Testis (tissue), 5 donors: ENCODE measurements around the gene MCTP1. TPM values are rescaled to one million over a fixed set of nuclear protein-coding genes. Genes with fewer than 3 reads are reported as not detected.

Experiments used
- DNase-seq: peaks from one replicate; pipeline ENCODE4 v3.0.0-alpha.2; 2019
- H3K27ac ChIP-seq, 2 donors: fragments of 200-600 bp; sonication (generic); one replicate each; pipeline ENCODE4 v1.5.1; 2019
- H3K27me3 ChIP-seq: fragments of 200-600 bp; sonication (generic); one replicate; pipeline ENCODE4 v1.5.1; 2019
- H3K36me3 ChIP-seq: fragments of 200-600 bp; sonication (generic); one replicate; pipeline ENCODE4 v1.5.1; 2017; ENCODE audit warnings: low read depth; ENCODE audit errors: missing control alignments
- H3K4me1 ChIP-seq: fragments of 200-600 bp; sonication (generic); one replicate; pipeline ENCODE4 v1.5.1; 2019
- H3K4me3 ChIP-seq, 2 donors: fragments of 200-600 bp; sonication (generic); one replicate each; pipeline ENCODE4 v1.5.1; 2017 to 2019
- H3K9me3 ChIP-seq: fragments of 200-600 bp; sonication (generic); one replicate; pipeline ENCODE4 v1.5.1; 2017
- CTCF ChIP-seq, 3 experiments: fragments of 450-650 bp in 2 of 3; fragments of 200-600 bp in 1 of 3; sonication (generic) in 1 of 3; IDR thresholded peaks; one replicate each; pipeline ENCODE4 v1.5.1; 2016 to 2019; ENCODE audit warnings: antibody characterized with exemption in 3 of 3, mild to moderate bottlenecking in 2 of 3, moderate library complexity in 1 of 3
- POLR2A ChIP-seq: fragments of 450-650 bp; IDR thresholded peaks from one replicate; pipeline ENCODE4 v1.6.1; 2017; ENCODE audit warnings: antibody characterized with exemption, mild to moderate bottlenecking, moderate library complexity
- WGBS, 2 donors: methylation state at CpG; one replicate each; pipeline ENCODE4 v1.1.5; 2018; 5-methylcytosine and 5-hydroxymethylcytosine counted together
- intact Hi-C: fragments of 100-400 bp; cut with DNase I; formaldehyde crosslinking; loops from one replicate; pipeline ENCODE4 v1.15.1; 2023; ENCODE audit warnings: low total_unique reads
- long read RNA-seq, 2 donors: transcript quantifications; one replicate each; lab custom pipeline, GENCODE V29; 2026
- polyA plus RNA-seq: library from polyadenylated mRNA; stranded (reverse); fragments of 350-450 nt; fragmentation: Illumina TruSeq; extraction: RNeasy Lipid Tissue Mini Kit (QIAGEN cat#74804); gene quantifications from one replicate; pipeline ENCODE4 v1.2.3, GENCODE V29; 2014; ENCODE audit warnings: low read depth, low replicate concordance; ENCODE audit not compliant: insufficient read depth
- total RNA-seq, 2 donors: library from RNA; depleted of rRNA; stranded (reverse); fragments of >200 nt; gene quantifications; one replicate each; pipeline ENCODE4 v1.2.3, GENCODE V29; 2016

The MCTP1 gene
- 10 to 100 TPM in 1 of 2 donors, 1 to 10 TPM in 1; 9.7 to 15.5 TPM for total RNA-seq
- 7.4 TPM for polyA plus RNA-seq
- long read RNA-seq, donor 1 = 0 reads
- long read RNA-seq, donor 2 = 0 reads

- TF ChIP-seq CTCF (IDR thresholded peaks at IDR 0.05) = no peak
- WGBS, 2 donors = 0 to 1% methylated on average over 19 to 73 of the region's 83 CpGs
- intact Hi-C loops = no loop called here
- peak within 1 kb of the TSS; percentile 55 to 58 for H3K4me3 ChIP-seq
- H3K9me3 ChIP-seq = no peaks in the 10 kb centered on the region
- H3K27me3 ChIP-seq = no peaks in the 10 kb centered on the region
- DNase-seq = peak; percentile 48
- no peaks in the 10 kb centered on the region for H3K4me1 ChIP-seq
- H3K27ac ChIP-seq = no peak within 1 kb of the TSS
- H3K36me3 ChIP-seq = no peaks in the 10 kb centered on the region
Measured at GRCh38 chr5:95284572-95285408, at the start of gene MCTP1. TSS of gene MCTP1 (minus strand) at chr5:95285094.

GRCh38 chr5:95332158-95332557, 47.3 kb upstream of the MCTP1 start:
- intact Hi-C loops = no loop called here
- TF ChIP-seq POLR2A = no peak
- TF ChIP-seq CTCF (IDR thresholded peaks at IDR 0.05) = no peak
- WGBS, 2 donors = 82 to 91% methylated on average over 3 of the region's 3 CpGs

GRCh38 chr5:95331358-95331757, 46.5 kb upstream of the MCTP1 start:
- intact Hi-C loops = no loop called here
- Histone ChIP-seq H3K4me1 (no peaks in the 10 kb centered on the region), H3K27me3 (no peaks in the 10 kb centered on the region), H3K4me3 (no peak overlapping the region), H3K9me3 (no peaks in the 10 kb centered on the region), H3K36me3 (no peaks in the 10 kb centered on the region), H3K27ac (no peak overlapping the region)
- 41 to 56% methylated on average over 3 of the region's 3 CpGs for WGBS, 2 donors
- no peak for DNase-seq
- no peak for TF ChIP-seq POLR2A
- TF ChIP-seq CTCF (IDR thresholded peaks at IDR 0.05) = no peak

More at GRCh38 chr5:95332158-95332557, 47.3 kb upstream of the MCTP1 start:
- Histone ChIP-seq H3K27me3 (no peaks in the 10 kb centered on the region), H3K27ac (no peak overlapping the region), H3K4me1 (no peaks in the 10 kb centered on the region), H3K4me3 (no peak overlapping the region), H3K36me3 (no peaks in the 10 kb centered on the region), H3K9me3 (no peaks in the 10 kb centered on the region)
- DNase-seq = no peak

GRCh38 chr5:95327211-95327610, 42.3 kb upstream of the MCTP1 start:
- 84 to 89% methylated on average over 5 to 6 of the region's 6 CpGs for WGBS, 2 donors
- no peak for DNase-seq
- Histone ChIP-seq H3K9me3 (no peaks in the 10 kb centered on the region), H3K4me1 (no peaks in the 10 kb centered on the region), H3K27me3 (no peaks in the 10 kb centered on the region), H3K36me3 (no peaks in the 10 kb centered on the region), H3K4me3 (no peak overlapping the region), H3K27ac (no peak overlapping the region)
- TF ChIP-seq POLR2A (no peak), CTCF (IDR thresholded peaks at IDR 0.05) (no peak)
- intact Hi-C loops = no loop called here
